K562 (cell line): ENCODE results near the gene KDM4C.

Source experiments
- EZH2 ChIP-seq: IDR thresholded peaks from 2 replicates; pipeline ENCODE4 v1.6.1; 2012; ENCODE audit warnings: low read depth, mild to moderate bottlenecking, inconsistent platforms, low read length, borderline replicate concordance
- ILF3 ChIP-seq: fragments of 450-650 bp; IDR thresholded peaks from 2 replicates; pipeline ENCODE4 v1.6.1; 2018; ENCODE audit warnings: antibody characterized with exemption, mild to moderate bottlenecking, moderate library complexity, borderline replicate concordance

- TF ChIP-seq EZH2 (no peak), ILF3 (no peak)
These were observed 7.6 kb downstream of the KDM4C start for GRCh38 chr9:6765396-6765795.
